ENCODE measurements around the gene CHST10.
A peak's percentile ranks its signal among the peaks of the same experiment; 100 is the strongest.

The CHST10 gene

GRCh38 chr2:100423631-100424030, 6.2 kb upstream of the CHST10 start:
- TF ChIP-seq CTCF (IDR thresholded peaks at IDR 0.05): no peak

GRCh38 chr2:100422320-100423055, 5.0 kb upstream of the CHST10 start:
- TF ChIP-seq CTCF (IDR thresholded peaks at IDR 0.05): peak; percentile 50

GRCh38 chr2:100419915-100420314, 2.4 kb upstream of the CHST10 start:
- TF ChIP-seq CTCF (IDR thresholded peaks at IDR 0.05): no peak

GRCh38 chr2:100418406-100418962, 1.0 kb upstream of the CHST10 start:
- TF ChIP-seq CTCF (IDR thresholded peaks at IDR 0.05): no peak

- no peak for TF ChIP-seq CTCF (IDR thresholded peaks at IDR 0.05)
Observed at GRCh38 chr2:100417711-100418124, 250 bp upstream of the CHST10 start.

GRCh38 chr2:100416397-100416934, 1.0 kb downstream of the CHST10 start:
- TF ChIP-seq CTCF (IDR thresholded peaks at IDR 0.05): no peak

- TF ChIP-seq CTCF (IDR thresholded peaks at IDR 0.05): no peak
Observed at GRCh38 chr2:100413571-100413970, 3.9 kb downstream of the CHST10 start.
